Measurements from ENCODE around the gene CERS6. TPM values are rescaled to one million over a fixed set of nuclear protein-coding genes. Genes with fewer than 3 reads are reported as not detected.

Gene CERS6
- total RNA-seq, 1 donor, result 23.9 TPM

DNA sequence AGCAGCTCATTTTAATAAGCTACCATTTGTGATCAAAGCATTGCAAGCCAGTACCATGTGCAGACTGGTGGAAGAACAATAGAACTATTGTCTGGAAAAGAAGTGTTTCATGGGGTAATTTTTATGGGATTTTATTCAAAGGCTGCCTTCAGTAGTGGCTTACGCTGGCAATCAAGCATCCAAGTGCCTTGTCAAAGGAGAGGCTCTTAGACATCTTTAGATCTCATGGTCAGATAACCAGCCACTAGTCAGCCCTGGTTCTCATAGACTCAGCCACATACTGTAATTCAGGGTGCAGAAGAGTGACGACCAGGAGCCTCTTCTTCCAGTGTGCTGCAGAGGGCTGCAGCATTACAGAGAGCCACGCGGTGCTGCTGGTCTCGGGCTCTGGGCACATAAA, 247.9 kb downstream of the CERS6 start:
- Histone ChIP-seq H3K4me2 (ENCODE audit: insufficient read depth, low read length) (no peak overlapping the region), H3K4me1 (ENCODE audit: insufficient read depth, low read length) (peaks cover 6% of the 10 kb centered on the region), H3K79me2 (ENCODE audit: insufficient read depth, low read length) (no peaks in the 10 kb centered on the region), H2AFZ (ENCODE audit: low read length) (no peak overlapping the region), H3K9me3 (ENCODE audit: low read depth, low read length) (no peaks in the 10 kb centered on the region), H3K27me3 (ENCODE audit: insufficient read depth, low read length) (no peaks in the 10 kb centered on the region), H3K27ac (ENCODE audit: low read depth, low read length) (no peak overlapping the region), H4K20me1 (ENCODE audit: insufficient read depth, low read length) (peaks cover 2% of the 10 kb centered on the region), H3K36me3 (ENCODE audit: insufficient read depth, low read length) (no peaks in the 10 kb centered on the region), H3K4me3 (ENCODE audit: insufficient read depth, low read length) (no peak overlapping the region)
- TF ChIP-seq, protein P1, sequence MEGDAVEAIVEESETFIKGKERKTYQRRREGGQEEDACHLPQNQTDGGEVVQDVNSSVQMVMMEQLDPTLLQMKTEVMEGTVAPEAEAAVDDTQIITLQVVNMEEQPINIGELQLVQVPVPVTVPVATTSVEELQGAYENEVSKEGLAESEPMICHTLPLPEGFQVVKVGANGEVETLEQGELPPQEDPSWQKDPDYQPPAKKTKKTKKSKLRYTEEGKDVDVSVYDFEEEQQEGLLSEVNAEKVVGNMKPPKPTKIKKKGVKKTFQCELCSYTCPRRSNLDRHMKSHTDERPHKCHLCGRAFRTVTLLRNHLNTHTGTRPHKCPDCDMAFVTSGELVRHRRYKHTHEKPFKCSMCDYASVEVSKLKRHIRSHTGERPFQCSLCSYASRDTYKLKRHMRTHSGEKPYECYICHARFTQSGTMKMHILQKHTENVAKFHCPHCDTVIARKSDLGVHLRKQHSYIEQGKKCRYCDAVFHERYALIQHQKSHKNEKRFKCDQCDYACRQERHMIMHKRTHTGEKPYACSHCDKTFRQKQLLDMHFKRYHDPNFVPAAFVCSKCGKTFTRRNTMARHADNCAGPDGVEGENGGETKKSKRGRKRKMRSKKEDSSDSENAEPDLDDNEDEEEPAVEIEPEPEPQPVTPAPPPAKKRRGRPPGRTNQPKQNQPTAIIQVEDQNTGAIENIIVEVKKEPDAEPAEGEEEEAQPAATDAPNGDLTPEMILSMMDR (IDR thresholded peaks at IDR 0.05; ENCODE audit: extremely low read depth, low read depth, low read length), result no peak
- no peak for DNase-seq (ENCODE audit: insufficient read length, low spot score, missing footprints)

DNA sequence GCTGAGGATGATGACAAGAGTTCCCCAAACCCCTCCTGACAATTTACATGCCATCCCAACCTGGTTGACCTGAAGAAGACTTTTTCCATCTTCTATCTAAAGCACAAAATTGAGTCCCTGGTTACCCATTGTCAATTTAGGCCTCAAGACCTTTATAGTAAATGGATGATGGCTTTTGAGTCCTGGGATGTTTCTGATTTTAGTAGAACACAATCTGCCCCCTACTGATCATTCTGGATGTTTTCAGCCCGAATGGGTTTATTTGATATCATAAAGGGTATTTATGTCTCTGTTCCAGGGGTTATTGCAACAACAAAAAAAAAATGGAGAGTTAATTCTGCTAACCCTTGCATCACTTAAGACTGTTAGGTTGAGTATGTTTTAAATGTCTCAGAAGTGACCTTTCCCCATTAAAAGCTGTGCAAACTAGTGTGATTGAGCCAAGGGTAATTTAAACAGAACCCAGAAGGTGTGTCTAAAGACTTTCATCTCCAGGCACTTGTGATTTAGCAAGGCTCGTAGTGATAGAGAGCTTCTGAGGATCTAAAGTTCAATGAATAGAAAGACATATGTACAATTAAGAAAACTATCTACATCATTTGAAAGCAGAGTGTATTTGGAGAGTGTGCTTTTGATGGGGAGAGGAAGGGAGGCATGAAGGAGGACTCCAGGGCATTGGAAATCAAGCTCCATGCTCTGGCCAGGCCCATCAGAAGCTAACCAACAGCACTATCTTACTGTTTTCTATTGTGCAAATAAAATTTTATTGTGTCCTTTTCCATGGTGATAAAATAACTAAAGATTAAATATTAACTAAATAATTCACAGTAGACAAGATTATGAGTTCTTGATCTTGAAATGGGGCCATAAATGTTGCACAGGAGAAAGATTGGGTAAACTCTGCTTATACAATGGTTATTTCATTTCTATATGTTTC, 249.7 kb downstream of the CERS6 start:
- Histone ChIP-seq H3K9me3 (ENCODE audit: low read depth, low read length) (no peaks in the 10 kb centered on the region), H4K20me1 (ENCODE audit: insufficient read depth, low read length) (no peaks in the 10 kb centered on the region), H3K27ac (ENCODE audit: low read depth, low read length) (no peak overlapping the region), H3K79me2 (ENCODE audit: insufficient read depth, low read length) (no peaks in the 10 kb centered on the region), H3K4me2 (ENCODE audit: insufficient read depth, low read length) (no peak overlapping the region), H2AFZ (ENCODE audit: low read length) (no peak overlapping the region), H3K27me3 (ENCODE audit: insufficient read depth, low read length) (no peaks in the 10 kb centered on the region), H3K4me3 (ENCODE audit: insufficient read depth, low read length) (no peak overlapping the region), H3K36me3 (ENCODE audit: insufficient read depth, low read length) (no peaks in the 10 kb centered on the region), H3K4me1 (ENCODE audit: insufficient read depth, low read length) (peaks cover 4% of the 10 kb centered on the region)
- TF ChIP-seq, protein P1 (IDR thresholded peaks at IDR 0.05; ENCODE audit: extremely low read depth, low read depth, low read length), result peak; percentile 44
- DNase-seq (ENCODE audit: insufficient read length, low spot score, missing footprints), result no peak

DNA sequence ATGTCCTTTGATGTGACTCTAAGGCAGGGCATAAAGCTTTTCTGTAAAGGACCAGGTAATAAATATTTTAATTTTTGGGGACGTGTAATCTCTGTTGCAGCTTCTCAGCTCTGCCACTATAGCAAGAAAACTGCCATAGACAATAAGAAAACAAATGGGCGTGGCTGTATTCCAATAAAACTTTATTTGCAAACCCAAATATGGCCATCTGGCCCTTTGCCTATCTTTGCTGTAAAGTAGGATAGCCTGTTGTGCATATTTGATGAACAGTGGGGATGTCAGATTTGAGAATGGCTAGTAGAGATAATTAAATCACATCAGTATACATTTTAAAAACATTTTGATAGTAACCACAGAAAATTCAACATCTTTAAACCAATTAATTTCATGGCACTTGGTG, 250.7 kb downstream of the CERS6 start:
- Histone ChIP-seq H3K4me2 (ENCODE audit: insufficient read depth, low read length) (no peak overlapping the region), H4K20me1 (ENCODE audit: insufficient read depth, low read length) (no peaks in the 10 kb centered on the region), H3K36me3 (ENCODE audit: insufficient read depth, low read length) (no peaks in the 10 kb centered on the region), H3K79me2 (ENCODE audit: insufficient read depth, low read length) (no peaks in the 10 kb centered on the region), H3K9me3 (ENCODE audit: low read depth, low read length) (no peaks in the 10 kb centered on the region), H3K27me3 (ENCODE audit: insufficient read depth, low read length) (no peaks in the 10 kb centered on the region), H3K27ac (ENCODE audit: low read depth, low read length) (no peak overlapping the region), H3K4me1 (ENCODE audit: insufficient read depth, low read length) (no peaks in the 10 kb centered on the region), H2AFZ (ENCODE audit: low read length) (no peak overlapping the region), H3K4me3 (ENCODE audit: insufficient read depth, low read length) (no peak overlapping the region)
- no peak for DNase-seq (ENCODE audit: insufficient read length, low spot score, missing footprints)
- TF ChIP-seq, protein P1 (IDR thresholded peaks at IDR 0.05; ENCODE audit: extremely low read depth, low read depth, low read length), result no peak

DNA sequence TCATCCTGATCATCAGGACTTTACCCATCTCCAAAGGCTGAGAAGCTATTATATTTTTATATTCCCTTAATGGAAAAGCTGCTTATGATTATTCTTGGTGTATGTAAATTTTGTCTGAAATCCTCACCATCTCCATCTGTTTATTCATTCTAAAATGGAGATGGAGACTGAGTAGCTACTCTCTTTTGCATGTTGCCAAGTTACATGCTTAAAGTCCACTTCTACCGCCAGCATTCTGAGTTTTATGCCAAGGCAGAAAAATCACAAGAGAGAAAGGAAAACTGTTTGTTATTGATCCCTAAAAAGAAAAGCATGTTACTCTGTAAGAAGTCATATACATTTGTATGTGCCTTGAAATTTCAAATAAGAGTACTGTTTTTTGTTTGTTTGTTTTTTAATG, 252.0 kb downstream of the CERS6 start:
- Histone ChIP-seq H4K20me1 (ENCODE audit: insufficient read depth, low read length) (no peaks in the 10 kb centered on the region), H3K9me3 (ENCODE audit: low read depth, low read length) (no peaks in the 10 kb centered on the region), H3K79me2 (ENCODE audit: insufficient read depth, low read length) (no peaks in the 10 kb centered on the region), H3K4me3 (ENCODE audit: insufficient read depth, low read length) (no peak overlapping the region), H2AFZ (ENCODE audit: low read length) (no peak overlapping the region), H3K4me2 (ENCODE audit: insufficient read depth, low read length) (no peak overlapping the region), H3K36me3 (ENCODE audit: insufficient read depth, low read length) (no peaks in the 10 kb centered on the region), H3K4me1 (ENCODE audit: insufficient read depth, low read length) (no peaks in the 10 kb centered on the region), H3K27ac (ENCODE audit: low read depth, low read length) (no peak overlapping the region), H3K27me3 (ENCODE audit: insufficient read depth, low read length) (no peaks in the 10 kb centered on the region)
- no peak for DNase-seq (ENCODE audit: insufficient read length, low spot score, missing footprints)
- TF ChIP-seq, protein P1 (IDR thresholded peaks at IDR 0.05; ENCODE audit: extremely low read depth, low read depth, low read length), result no peak

Measured in osteoblast (primary cell).